ENCODE data around the gene SLC29A1.

GRCh38 chr6:44189257-44189656 lies 34.1 kb upstream of the SLC29A1 start:
- TF ChIP-seq TRIM28 (IDR thresholded peaks at IDR 0.05), result no peak
- TF ChIP-seq ZNF431 (CRISPR knock-in tag; IDR thresholded peaks at IDR 0.05), result no peak
- TF ChIP-seq, protein P1, sequence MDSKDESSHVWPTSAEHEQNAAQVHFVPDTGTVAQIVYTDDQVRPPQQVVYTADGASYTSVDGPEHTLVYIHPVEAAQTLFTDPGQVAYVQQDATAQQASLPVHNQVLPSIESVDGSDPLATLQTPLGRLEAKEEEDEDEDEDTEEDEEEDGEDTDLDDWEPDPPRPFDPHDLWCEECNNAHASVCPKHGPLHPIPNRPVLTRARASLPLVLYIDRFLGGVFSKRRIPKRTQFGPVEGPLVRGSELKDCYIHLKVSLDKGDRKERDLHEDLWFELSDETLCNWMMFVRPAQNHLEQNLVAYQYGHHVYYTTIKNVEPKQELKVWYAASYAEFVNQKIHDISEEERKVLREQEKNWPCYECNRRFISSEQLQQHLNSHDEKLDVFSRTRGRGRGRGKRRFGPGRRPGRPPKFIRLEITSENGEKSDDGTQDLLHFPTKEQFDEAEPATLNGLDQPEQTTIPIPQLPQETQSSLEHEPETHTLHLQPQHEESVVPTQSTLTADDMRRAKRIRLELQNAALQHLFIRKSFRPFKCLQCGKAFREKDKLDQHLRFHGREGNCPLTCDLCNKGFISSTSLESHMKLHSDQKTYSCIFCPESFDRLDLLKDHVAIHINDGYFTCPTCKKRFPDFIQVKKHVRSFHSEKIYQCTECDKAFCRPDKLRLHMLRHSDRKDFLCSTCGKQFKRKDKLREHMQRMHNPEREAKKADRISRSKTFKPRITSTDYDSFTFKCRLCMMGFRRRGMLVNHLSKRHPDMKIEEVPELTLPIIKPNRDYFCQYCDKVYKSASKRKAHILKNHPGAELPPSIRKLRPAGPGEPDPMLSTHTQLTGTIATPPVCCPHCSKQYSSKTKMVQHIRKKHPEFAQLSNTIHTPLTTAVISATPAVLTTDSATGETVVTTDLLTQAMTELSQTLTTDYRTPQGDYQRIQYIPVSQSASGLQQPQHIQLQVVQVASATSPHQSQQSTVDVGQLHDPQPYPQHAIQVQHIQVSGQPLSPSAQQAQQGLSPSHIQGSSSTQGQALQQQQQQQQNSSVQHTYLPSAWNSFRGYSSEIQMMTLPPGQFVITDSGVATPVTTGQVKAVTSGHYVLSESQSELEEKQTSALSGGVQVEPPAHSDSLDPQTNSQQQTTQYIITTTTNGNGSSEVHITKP (IDR thresholded peaks at IDR 0.05; ENCODE audit: partially characterized antibody), result no peak
- no peak for TF ChIP-seq TGIF2 (CRISPR knock-in tag; IDR thresholded peaks at IDR 0.05)
